ENCODE data around the gene ARHGEF28. TPM values are rescaled to one million over a fixed set of nuclear protein-coding genes. Genes with fewer than 3 reads are reported as not detected.

ARHGEF28 gene
- total and polyA plus RNA-seq, 2 of the 13 experiments (the other 11 are each of a cell fraction or from before 2014, with no cell fraction given) = 17.4 to 34.1 TPM

GRCh38 chr5:73641811-73642210 lies 15.8 kb downstream of the ARHGEF28 start:
- in situ Hi-C loops (cut with HindIII; ENCODE audit: extremely low pct_ligation_motif_present, low pct_unique_long_range_greater_than_20kb) (no loop called here), intact Hi-C loops (cut with micrococcal nuclease; ENCODE audit: unreplicated experiment) (no loop called here)
- H3K4me1 ChIP-seq (ENCODE audit: insufficient read depth, low read length) = peaks cover 50% of the 10 kb centered on the region
- DNase-seq (ENCODE audit: low spot score) = no peak
- FAIRE-seq = no peak
- no peaks in the 10 kb centered on the region for H3K27me3 ChIP-seq (ENCODE audit: control insufficient read depth in 1 of 2, insufficient read depth in 2 of 2, low read length in 2 of 2)
- TF ChIP-seq CEBPB (IDR thresholded peaks at IDR 0.05; ENCODE audit: borderline replicate concordance, low read depth, low read length) (peak; percentile 23; the same call in 1 of the 2 replicates), IRF1 (CRISPR knock-in tag; IDR thresholded peaks at IDR 0.05; ENCODE audit: low read depth) (no peak), FIP1L1 (IDR thresholded peaks at IDR 0.05; ENCODE audit: borderline replicate concordance, insufficient read depth, low read depth, low read length) (no peak), CEBPG (CRISPR knock-in tag; IDR thresholded peaks at IDR 0.05) (0 out of 2 replicates have a peak, but pooled peaks have one; percentile 21)
- no peak overlapping the region for H2AFZ ChIP-seq (ENCODE audit: low read length)
- peak; percentile 63 for ATAC-seq
- H4K20me1 ChIP-seq (ENCODE audit: insufficient read depth, low read length) = no peaks in the 10 kb centered on the region; the same call in 1 of the 2 replicates
- H3K4me3 ChIP-seq (replicated peaks in 1 of 3; ENCODE audit: insufficient read depth in 1 of 3, low read depth in 2 of 3, low read length in 3 of 3) = no peak overlapping the region
- ChIA-PET CTCF (ENCODE audit: low intra/inter-chr PET ratio, low total read pairs) (no interaction called here), POLR2A (interaction anchor here (0.9 to 1.6 kb wide), 4 partner anchors 13 to 97 kb away, joined by 3 to 4 read pairs (median 3); no protein-coding TSS in a partner anchor)
- H3K4me2 ChIP-seq (ENCODE audit: low read depth, low read length) = peak overlapping the region; percentile 30; the same call in 1 of the 2 replicates
- H3K9ac ChIP-seq (ENCODE audit: insufficient read depth, low read depth, low read length) = no peak overlapping the region
- H3K9me3 ChIP-seq (ENCODE audit: low read length) = no peaks in the 10 kb centered on the region
- H3K79me2 ChIP-seq (ENCODE audit: insufficient read depth, low read length) = peaks cover 85% of the 10 kb centered on the region
- BruUV-seq (replicated peaks) = no TSS peak
- 69% methylated on average over 5 of the region's 5 CpGs for WGBS (ENCODE audit: low lambda C conversion rate)
- 0 out of 5 replicates have a peak, but pooled peaks cover 0 to 3% of the 10 kb centered on the region in 2 experiments for H3K36me3 ChIP-seq (replicated peaks in 1 of 2; ENCODE audit: control insufficient read depth in 1 of 2, insufficient read depth in 2 of 2, low read length in 2 of 2)
- no peak overlapping the region for H3K27ac ChIP-seq (ENCODE audit: extremely low read length, insufficient read depth, low read length)

- H3K36me3 ChIP-seq (replicated peaks in 1 of 2; ENCODE audit: control insufficient read depth in 1 of 2, insufficient read depth in 2 of 2, low read length in 2 of 2) = 0 out of 5 replicates have a peak, but pooled peaks cover 0 to 3% of the 10 kb centered on the region in 2 experiments
- in situ Hi-C loops (cut with HindIII; ENCODE audit: extremely low pct_ligation_motif_present, low pct_unique_long_range_greater_than_20kb) (no loop called here), intact Hi-C loops (cut with micrococcal nuclease; ENCODE audit: unreplicated experiment) (no loop called here)
- H3K9me3 ChIP-seq (ENCODE audit: low read length) = no peaks in the 10 kb centered on the region
- no peaks in the 10 kb centered on the region for H3K27me3 ChIP-seq (ENCODE audit: control insufficient read depth in 1 of 2, insufficient read depth in 2 of 2, low read length in 2 of 2)
- H2AFZ ChIP-seq (ENCODE audit: low read length) = no peak overlapping the region
- ChIA-PET POLR2A (interaction anchor here (0.9 to 1.6 kb wide), 4 partner anchors 12 to 98 kb away, joined by 3 to 4 read pairs (median 3); no protein-coding TSS in a partner anchor), CTCF (ENCODE audit: low intra/inter-chr PET ratio, low total read pairs) (no interaction called here)
- no peak overlapping the region for H3K4me3 ChIP-seq (replicated peaks in 1 of 3; ENCODE audit: insufficient read depth in 1 of 3, low read depth in 2 of 3, low read length in 3 of 3)
- peak; percentile 47 for DNase-seq (ENCODE audit: low spot score)
- H3K4me2 ChIP-seq (ENCODE audit: low read depth, low read length) = peak overlapping the region; percentile 30; the same call in 1 of the 2 replicates
- peak; percentile 77 for ATAC-seq
- BruUV-seq (replicated peaks) = no TSS peak
- no peaks in the 10 kb centered on the region; the same call in 1 of the 2 replicates for H4K20me1 ChIP-seq (ENCODE audit: insufficient read depth, low read length)
- no peak for FAIRE-seq
- no peak overlapping the region for H3K27ac ChIP-seq (ENCODE audit: extremely low read length, insufficient read depth, low read length)
- 61% methylated on average over 4 of the region's 4 CpGs for WGBS (ENCODE audit: low lambda C conversion rate)
- no peak overlapping the region for H3K9ac ChIP-seq (ENCODE audit: insufficient read depth, low read depth, low read length)
- H3K4me1 ChIP-seq (ENCODE audit: insufficient read depth, low read length) = peaks cover 48% of the 10 kb centered on the region
- peaks cover 86% of the 10 kb centered on the region for H3K79me2 ChIP-seq (ENCODE audit: insufficient read depth, low read length)
- no peak for TF ChIP-seq HIC2 (CRISPR knock-in tag; IDR thresholded peaks at IDR 0.05; ENCODE audit: low read depth)
- TF ChIP-seq ZNF780A (CRISPR knock-in tag; IDR thresholded peaks at IDR 0.05) = no peak
- TF ChIP-seq ZZZ3 (CRISPR knock-in tag; IDR thresholded peaks at IDR 0.05; ENCODE audit: borderline replicate concordance) = no peak
- TF ChIP-seq ZNF362 (CRISPR knock-in tag; IDR thresholded peaks at IDR 0.05; ENCODE audit: borderline replicate concordance) = peak; percentile 57; the same call in 1 of the 2 replicates
- TF ChIP-seq ZNF562 (CRISPR knock-in tag; IDR thresholded peaks at IDR 0.05; ENCODE audit: borderline replicate concordance) = no peak
- TF ChIP-seq MAX (IDR thresholded peaks at IDR 0.05) = no peak
- TF ChIP-seq BCL6 (CRISPR knock-in tag; IDR thresholded peaks at IDR 0.05) = peak; percentile 82; the same call in 1 of the 2 replicates
Observed at GRCh38 chr5:73642344-73642743, 16.3 kb downstream of the ARHGEF28 start.
